ENCODE results near the gene FOXP1. TPM values are rescaled to one million over a fixed set of nuclear protein-coding genes. Genes with fewer than 3 reads are reported as not detected.

FOXP1 gene
- total and polyA plus RNA-seq, 2 experiments from 2014 or later: 76.8 to 99.8 TPM

DNA sequence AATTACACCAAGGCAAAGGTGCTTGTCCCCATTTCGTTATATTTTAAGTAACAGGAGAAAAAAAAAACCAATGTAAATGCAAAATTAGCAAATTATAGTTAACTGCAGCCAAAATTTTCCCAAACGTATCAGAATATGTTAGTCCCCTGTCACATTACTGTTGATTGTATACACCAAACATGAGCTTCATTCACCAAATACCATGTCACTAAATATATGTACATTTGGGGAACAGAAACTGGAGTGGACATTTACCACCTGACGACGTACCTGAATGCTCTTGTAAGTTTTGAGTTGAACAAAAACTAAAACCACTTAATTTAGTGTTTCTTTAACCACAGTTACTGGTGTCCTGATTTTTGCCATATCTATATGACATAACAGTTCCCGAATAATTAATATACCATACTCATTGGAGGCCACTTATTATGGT is 3.3 kb upstream of the FOXP1 start:
- H3K36me3 ChIP-seq (replicated peaks; ENCODE audit: insufficient read depth, low read depth): no peaks in the 10 kb centered on the region
- H3K4me1 ChIP-seq (ENCODE audit: insufficient read depth): peaks cover 3% of the 10 kb centered on the region
- H3K9me3 ChIP-seq (ENCODE audit: low read depth): no peaks in the 10 kb centered on the region
- H2AFZ ChIP-seq: no peak overlapping the region
- H4K20me1 ChIP-seq (ENCODE audit: insufficient read depth, poor library complexity, severe bottlenecking): no peaks in the 10 kb centered on the region
- no peaks in the 10 kb centered on the region for H3K9me2 ChIP-seq (replicated peaks; ENCODE audit: insufficient read depth)
- TF ChIP-seq EZH2phosphoT487 (IDR thresholded peaks at IDR 0.05; ENCODE audit: low read depth, severe bottlenecking, unreplicated experiment): no peak
- TF ChIP-seq, protein P1, sequence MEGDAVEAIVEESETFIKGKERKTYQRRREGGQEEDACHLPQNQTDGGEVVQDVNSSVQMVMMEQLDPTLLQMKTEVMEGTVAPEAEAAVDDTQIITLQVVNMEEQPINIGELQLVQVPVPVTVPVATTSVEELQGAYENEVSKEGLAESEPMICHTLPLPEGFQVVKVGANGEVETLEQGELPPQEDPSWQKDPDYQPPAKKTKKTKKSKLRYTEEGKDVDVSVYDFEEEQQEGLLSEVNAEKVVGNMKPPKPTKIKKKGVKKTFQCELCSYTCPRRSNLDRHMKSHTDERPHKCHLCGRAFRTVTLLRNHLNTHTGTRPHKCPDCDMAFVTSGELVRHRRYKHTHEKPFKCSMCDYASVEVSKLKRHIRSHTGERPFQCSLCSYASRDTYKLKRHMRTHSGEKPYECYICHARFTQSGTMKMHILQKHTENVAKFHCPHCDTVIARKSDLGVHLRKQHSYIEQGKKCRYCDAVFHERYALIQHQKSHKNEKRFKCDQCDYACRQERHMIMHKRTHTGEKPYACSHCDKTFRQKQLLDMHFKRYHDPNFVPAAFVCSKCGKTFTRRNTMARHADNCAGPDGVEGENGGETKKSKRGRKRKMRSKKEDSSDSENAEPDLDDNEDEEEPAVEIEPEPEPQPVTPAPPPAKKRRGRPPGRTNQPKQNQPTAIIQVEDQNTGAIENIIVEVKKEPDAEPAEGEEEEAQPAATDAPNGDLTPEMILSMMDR (IDR thresholded peaks at IDR 0.05; ENCODE audit: poor library complexity): no peak
- no peak for TF ChIP-seq EZH2 (IDR thresholded peaks at IDR 0.05; ENCODE audit: borderline replicate concordance)
- no peaks in the 10 kb centered on the region for H3K27me3 ChIP-seq
- no peak overlapping the region for H3K4me3 ChIP-seq
- no peak overlapping the region for H3K4me2 ChIP-seq
- DNase-seq (ENCODE audit: low spot score): no peak
- peaks cover 20% of the 10 kb centered on the region for H3K79me2 ChIP-seq
- H3K27ac ChIP-seq: no peak overlapping the region
- 53% methylated on average over 5 of the region's 5 CpGs for WGBS (ENCODE audit: low lambda C conversion rate, missing lambda C conversion rate)

DNA sequence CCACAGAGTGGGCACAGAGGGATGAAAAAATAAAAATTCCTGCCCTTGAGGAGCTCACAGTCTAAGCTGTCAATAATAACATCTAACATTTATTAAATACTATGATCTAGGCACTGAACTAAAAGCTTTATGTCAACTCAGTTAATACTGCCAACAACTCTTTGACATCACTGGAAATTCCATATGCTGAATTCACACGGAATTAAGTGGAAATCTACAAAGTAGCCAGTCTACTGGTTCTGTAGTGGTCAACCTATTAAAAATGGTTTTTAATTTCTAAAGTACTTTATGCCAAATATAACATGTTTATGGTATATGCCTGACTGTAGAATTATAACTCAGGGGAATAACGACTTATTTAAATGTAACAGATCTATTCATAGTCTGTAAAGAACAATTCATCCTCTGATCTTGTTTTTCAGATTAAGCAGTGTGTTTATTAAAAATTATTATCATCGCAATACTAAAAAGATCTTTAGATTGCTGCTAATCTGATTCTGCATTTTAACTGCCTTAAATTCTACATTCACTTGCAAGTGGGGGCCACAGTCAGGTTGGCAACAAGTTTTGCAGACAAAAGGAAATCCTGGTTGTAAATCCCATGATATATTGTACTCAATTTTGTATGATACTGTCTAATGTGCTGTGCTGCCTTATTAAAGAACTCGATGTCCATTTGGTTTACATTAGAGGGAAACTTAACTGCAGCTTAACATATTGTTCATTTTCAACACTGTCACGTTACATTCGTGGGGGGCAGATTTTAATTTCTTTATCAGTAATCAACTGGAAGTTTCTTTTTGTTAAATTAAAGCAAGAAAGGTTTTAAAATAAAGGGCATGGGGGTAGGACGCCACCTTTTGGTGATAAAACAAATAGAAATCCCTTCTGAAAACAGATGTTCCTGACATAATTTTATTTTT is 2.6 kb upstream of the FOXP1 start:
- Histone ChIP-seq H3K4me2 (peak overlapping the region; percentile 93), H3K4me1 (ENCODE audit: insufficient read depth) (peaks cover 3% of the 10 kb centered on the region), H3K27me3 (no peaks in the 10 kb centered on the region), H3K9me2 (replicated peaks; ENCODE audit: insufficient read depth) (no peaks in the 10 kb centered on the region), H3K36me3 (replicated peaks; ENCODE audit: insufficient read depth, low read depth) (no peaks in the 10 kb centered on the region), H3K79me2 (peaks cover 27% of the 10 kb centered on the region), H4K20me1 (ENCODE audit: insufficient read depth, poor library complexity, severe bottlenecking) (no peaks in the 10 kb centered on the region), H2AFZ (no peak overlapping the region), H3K9me3 (ENCODE audit: low read depth) (no peaks in the 10 kb centered on the region), H3K4me3 (no peak overlapping the region), H3K27ac (peak overlapping the region; percentile 97)
- DNase-seq (ENCODE audit: low spot score): peak; percentile 39
- TF ChIP-seq, protein P1 (IDR thresholded peaks at IDR 0.05; ENCODE audit: poor library complexity): peak; percentile 74
- TF ChIP-seq EZH2 (IDR thresholded peaks at IDR 0.05; ENCODE audit: borderline replicate concordance) (no peak), EZH2phosphoT487 (IDR thresholded peaks at IDR 0.05; ENCODE audit: low read depth, severe bottlenecking, unreplicated experiment) (no peak)
- whole genome bisulfite sequencing (ENCODE audit: low lambda C conversion rate, missing lambda C conversion rate): 34% methylated on average over 7 of the region's 7 CpGs

DNA sequence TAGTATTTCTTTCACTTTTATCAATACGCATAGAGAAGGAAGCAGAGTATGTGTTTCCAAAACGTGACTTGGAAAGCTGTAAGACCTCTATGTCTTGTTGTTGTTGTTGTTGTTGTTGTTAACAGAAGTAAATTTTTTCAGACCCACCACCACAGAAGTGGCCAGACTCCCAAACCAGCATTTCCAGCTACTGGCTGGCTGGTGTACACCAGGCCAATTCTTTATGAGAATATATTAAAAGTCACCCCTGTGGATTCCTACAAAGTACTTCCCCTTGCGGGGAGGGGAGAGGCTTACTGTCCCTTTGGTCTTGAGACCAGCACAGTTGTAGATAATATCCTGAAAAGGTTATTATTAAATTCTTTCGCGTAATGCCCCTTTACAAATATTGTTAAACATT is 1.6 kb upstream of the FOXP1 start:
- no peaks in the 10 kb centered on the region for H3K36me3 ChIP-seq (replicated peaks; ENCODE audit: insufficient read depth, low read depth)
- H4K20me1 ChIP-seq (ENCODE audit: insufficient read depth, poor library complexity, severe bottlenecking): no peaks in the 10 kb centered on the region
- H3K79me2 ChIP-seq: peaks cover 37% of the 10 kb centered on the region
- no peaks in the 10 kb centered on the region for H3K9me2 ChIP-seq (replicated peaks; ENCODE audit: insufficient read depth)
- peak overlapping the region; percentile 93 for H3K4me2 ChIP-seq
- WGBS (ENCODE audit: low lambda C conversion rate, missing lambda C conversion rate): 68% methylated on average over 5 of the region's 5 CpGs
- H3K4me1 ChIP-seq (ENCODE audit: insufficient read depth): peaks cover 3% of the 10 kb centered on the region
- peak overlapping the region; percentile 7 for H2AFZ ChIP-seq
- H3K4me3 ChIP-seq: no peak overlapping the region
- TF ChIP-seq EZH2 (IDR thresholded peaks at IDR 0.05; ENCODE audit: borderline replicate concordance) (no peak), EZH2phosphoT487 (IDR thresholded peaks at IDR 0.05; ENCODE audit: low read depth, severe bottlenecking, unreplicated experiment) (no peak)
- TF ChIP-seq, protein P1 (IDR thresholded peaks at IDR 0.05; ENCODE audit: poor library complexity): no peak
- H3K9me3 ChIP-seq (ENCODE audit: low read depth): no peaks in the 10 kb centered on the region
- DNase-seq (ENCODE audit: low spot score): no peak
- no peaks in the 10 kb centered on the region for H3K27me3 ChIP-seq
- peak overlapping the region; percentile 97 for H3K27ac ChIP-seq
